Measurements from ENCODE around the gene MGLL. TPM values are rescaled to one million over a fixed set of nuclear protein-coding genes. Genes with fewer than 3 reads are reported as not detected.

Gene MGLL
- total RNA-seq, 1 experiment from 2014 or later = 0.94 TPM

DNA sequence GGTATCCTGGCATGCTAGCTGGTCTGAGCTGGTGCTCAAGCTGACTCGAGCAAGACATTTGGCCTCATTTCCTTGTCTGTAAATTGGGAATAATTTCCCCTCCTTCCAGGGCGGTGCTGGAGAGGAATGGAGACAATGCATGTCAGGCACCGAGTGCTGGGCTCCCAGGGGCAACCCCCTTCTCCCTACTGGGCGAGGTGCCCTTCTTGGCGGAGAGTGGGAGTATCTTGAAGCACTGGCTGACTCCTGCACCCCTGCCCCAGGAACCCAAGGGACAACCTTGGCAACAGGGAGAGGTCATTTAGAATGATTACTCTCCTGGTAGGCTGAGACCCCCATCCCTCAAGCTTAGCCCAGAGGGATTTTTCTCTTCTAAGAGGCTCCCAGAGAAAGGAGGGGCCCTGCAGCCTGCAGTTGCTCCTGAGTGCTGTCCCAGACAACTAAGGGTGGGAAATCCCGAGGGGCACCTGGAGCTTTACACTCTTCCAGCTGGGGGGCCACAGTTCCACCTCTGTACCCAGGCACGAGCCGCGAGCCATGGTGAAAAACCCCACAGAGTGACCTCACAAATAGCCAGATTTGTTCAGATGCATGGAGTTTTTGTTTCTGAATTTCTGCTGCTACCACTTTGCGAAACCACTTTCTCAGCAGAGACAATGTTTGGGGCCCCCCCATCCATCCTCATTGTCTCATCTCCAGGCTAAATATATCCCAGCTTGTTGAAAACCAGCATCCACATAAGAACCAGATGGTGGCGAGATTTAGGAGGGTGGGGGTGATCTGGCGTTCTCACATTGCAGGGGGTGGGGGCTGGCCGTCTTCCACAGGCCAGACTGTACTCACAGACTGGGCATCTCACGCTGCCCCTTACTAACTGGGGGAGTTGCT, 104.7 kb downstream of the MGLL start:
- Mint-ChIP-seq H3K36me3 (no peaks in the 10 kb centered on the region), H3K9me3 (no peaks in the 10 kb centered on the region), H3K4me1 (peaks cover 26% of the 10 kb centered on the region), H3K4me3 (no peak overlapping the region), H3K27ac (no peak overlapping the region), H3K27me3 (ENCODE audit: low read depth) (no peaks in the 10 kb centered on the region; the same call in 1 of the 2 replicates)
- ChIA-PET CTCF (interaction anchor here (0.8 to 1.2 kb wide), 2 partner anchors 38 to 74 kb away, joined by 3 to 5 read pairs; no protein-coding TSS in a partner anchor), POLR2A (no interaction called here)
- DNase-seq (ENCODE audit: low spot score) = no peak
- no peak for ATAC-seq
- TF ChIP-seq, protein P1, sequence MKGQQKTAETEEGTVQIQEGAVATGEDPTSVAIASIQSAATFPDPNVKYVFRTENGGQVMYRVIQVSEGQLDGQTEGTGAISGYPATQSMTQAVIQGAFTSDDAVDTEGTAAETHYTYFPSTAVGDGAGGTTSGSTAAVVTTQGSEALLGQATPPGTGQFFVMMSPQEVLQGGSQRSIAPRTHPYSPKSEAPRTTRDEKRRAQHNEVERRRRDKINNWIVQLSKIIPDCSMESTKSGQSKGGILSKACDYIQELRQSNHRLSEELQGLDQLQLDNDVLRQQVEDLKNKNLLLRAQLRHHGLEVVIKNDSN (CRISPR knock-in tag; IDR thresholded peaks at IDR 0.05) = no peak
- TF ChIP-seq, protein P2, sequence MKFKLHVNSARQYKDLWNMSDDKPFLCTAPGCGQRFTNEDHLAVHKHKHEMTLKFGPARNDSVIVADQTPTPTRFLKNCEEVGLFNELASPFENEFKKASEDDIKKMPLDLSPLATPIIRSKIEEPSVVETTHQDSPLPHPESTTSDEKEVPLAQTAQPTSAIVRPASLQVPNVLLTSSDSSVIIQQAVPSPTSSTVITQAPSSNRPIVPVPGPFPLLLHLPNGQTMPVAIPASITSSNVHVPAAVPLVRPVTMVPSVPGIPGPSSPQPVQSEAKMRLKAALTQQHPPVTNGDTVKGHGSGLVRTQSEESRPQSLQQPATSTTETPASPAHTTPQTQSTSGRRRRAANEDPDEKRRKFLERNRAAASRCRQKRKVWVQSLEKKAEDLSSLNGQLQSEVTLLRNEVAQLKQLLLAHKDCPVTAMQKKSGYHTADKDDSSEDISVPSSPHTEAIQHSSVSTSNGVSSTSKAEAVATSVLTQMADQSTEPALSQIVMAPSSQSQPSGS (CRISPR knock-in tag; IDR thresholded peaks at IDR 0.05; ENCODE audit: borderline replicate concordance, low read depth) = no peak
- TF ChIP-seq, protein P3, sequence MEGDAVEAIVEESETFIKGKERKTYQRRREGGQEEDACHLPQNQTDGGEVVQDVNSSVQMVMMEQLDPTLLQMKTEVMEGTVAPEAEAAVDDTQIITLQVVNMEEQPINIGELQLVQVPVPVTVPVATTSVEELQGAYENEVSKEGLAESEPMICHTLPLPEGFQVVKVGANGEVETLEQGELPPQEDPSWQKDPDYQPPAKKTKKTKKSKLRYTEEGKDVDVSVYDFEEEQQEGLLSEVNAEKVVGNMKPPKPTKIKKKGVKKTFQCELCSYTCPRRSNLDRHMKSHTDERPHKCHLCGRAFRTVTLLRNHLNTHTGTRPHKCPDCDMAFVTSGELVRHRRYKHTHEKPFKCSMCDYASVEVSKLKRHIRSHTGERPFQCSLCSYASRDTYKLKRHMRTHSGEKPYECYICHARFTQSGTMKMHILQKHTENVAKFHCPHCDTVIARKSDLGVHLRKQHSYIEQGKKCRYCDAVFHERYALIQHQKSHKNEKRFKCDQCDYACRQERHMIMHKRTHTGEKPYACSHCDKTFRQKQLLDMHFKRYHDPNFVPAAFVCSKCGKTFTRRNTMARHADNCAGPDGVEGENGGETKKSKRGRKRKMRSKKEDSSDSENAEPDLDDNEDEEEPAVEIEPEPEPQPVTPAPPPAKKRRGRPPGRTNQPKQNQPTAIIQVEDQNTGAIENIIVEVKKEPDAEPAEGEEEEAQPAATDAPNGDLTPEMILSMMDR (IDR thresholded peaks at IDR 0.05) = no peak
- TF ChIP-seq ZNF423 (CRISPR knock-in tag; IDR thresholded peaks at IDR 0.05) (no peak), PRRX2 (CRISPR knock-in tag; IDR thresholded peaks at IDR 0.05) (no peak), PREB (CRISPR knock-in tag; IDR thresholded peaks at IDR 0.05; ENCODE audit: borderline replicate concordance) (no peak), NFYB (CRISPR knock-in tag; conservative IDR thresholded peaks at IDR 0.05; ENCODE audit: low read depth) (no peak), JAZF1 (CRISPR knock-in tag; IDR thresholded peaks at IDR 0.05) (no peak), NFATC4 (CRISPR knock-in tag; IDR thresholded peaks at IDR 0.05) (no peak), KAT7 (CRISPR knock-in tag; IDR thresholded peaks at IDR 0.05; ENCODE audit: borderline replicate concordance) (no peak), ZNF219 (CRISPR knock-in tag; IDR thresholded peaks at IDR 0.05; ENCODE audit: borderline replicate concordance) (no peak), ZNF263 (CRISPR knock-in tag; IDR thresholded peaks at IDR 0.05; ENCODE audit: low read depth) (no peak), MLX (CRISPR knock-in tag; IDR thresholded peaks at IDR 0.05) (no peak), ZNF671 (CRISPR knock-in tag; IDR thresholded peaks at IDR 0.05) (no peak), TEAD1 (CRISPR knock-in tag; IDR thresholded peaks at IDR 0.05) (no peak), EMX1 (CRISPR knock-in tag; IDR thresholded peaks at IDR 0.05) (no peak), CREM (CRISPR knock-in tag; IDR thresholded peaks at IDR 0.05) (no peak), RORB (CRISPR knock-in tag; IDR thresholded peaks at IDR 0.05) (no peak)
- TF ChIP-seq, protein P4, sequence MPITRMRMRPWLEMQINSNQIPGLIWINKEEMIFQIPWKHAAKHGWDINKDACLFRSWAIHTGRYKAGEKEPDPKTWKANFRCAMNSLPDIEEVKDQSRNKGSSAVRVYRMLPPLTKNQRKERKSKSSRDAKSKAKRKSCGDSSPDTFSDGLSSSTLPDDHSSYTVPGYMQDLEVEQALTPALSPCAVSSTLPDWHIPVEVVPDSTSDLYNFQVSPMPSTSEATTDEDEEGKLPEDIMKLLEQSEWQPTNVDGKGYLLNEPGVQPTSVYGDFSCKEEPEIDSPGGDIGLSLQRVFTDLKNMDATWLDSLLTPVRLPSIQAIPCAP (CRISPR knock-in tag; IDR thresholded peaks at IDR 0.05) = no peak
- TF ChIP-seq, protein P5, sequence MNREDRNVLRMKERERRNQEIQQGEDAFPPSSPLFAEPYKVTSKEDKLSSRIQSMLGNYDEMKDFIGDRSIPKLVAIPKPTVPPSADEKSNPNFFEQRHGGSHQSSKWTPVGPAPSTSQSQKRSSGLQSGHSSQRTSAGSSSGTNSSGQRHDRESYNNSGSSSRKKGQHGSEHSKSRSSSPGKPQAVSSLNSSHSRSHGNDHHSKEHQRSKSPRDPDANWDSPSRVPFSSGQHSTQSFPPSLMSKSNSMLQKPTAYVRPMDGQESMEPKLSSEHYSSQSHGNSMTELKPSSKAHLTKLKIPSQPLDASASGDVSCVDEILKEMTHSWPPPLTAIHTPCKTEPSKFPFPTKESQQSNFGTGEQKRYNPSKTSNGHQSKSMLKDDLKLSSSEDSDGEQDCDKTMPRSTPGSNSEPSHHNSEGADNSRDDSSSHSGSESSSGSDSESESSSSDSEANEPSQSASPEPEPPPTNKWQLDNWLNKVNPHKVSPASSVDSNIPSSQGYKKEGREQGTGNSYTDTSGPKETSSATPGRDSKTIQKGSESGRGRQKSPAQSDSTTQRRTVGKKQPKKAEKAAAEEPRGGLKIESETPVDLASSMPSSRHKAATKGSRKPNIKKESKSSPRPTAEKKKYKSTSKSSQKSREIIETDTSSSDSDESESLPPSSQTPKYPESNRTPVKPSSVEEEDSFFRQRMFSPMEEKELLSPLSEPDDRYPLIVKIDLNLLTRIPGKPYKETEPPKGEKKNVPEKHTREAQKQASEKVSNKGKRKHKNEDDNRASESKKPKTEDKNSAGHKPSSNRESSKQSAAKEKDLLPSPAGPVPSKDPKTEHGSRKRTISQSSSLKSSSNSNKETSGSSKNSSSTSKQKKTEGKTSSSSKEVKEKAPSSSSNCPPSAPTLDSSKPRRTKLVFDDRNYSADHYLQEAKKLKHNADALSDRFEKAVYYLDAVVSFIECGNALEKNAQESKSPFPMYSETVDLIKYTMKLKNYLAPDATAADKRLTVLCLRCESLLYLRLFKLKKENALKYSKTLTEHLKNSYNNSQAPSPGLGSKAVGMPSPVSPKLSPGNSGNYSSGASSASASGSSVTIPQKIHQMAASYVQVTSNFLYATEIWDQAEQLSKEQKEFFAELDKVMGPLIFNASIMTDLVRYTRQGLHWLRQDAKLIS (CRISPR knock-in tag; IDR thresholded peaks at IDR 0.05; ENCODE audit: borderline replicate concordance) = no peak
